ENCODE results near the gene DDX5.
"Not testable (repeated sequence)": the region's sequence is repeated elsewhere in the genome, so short reads cannot be mapped to it uniquely, and the experiment has no call there.

The DDX5 gene

GRCh38 chr17:64461788-64462187 is 44.3 kb downstream of the DDX5 start:
- no peak for TF ChIP-seq CTCF (IDR thresholded peaks at IDR 0.05; ENCODE audit: low read depth, low read length, missing control alignments)
- H3K4me3 ChIP-seq (ENCODE audit: low read depth, low read length) = no peak overlapping the region
- DNase-seq (ENCODE audit: low read depth) = no peak

GRCh38 chr17:64460955-64461354 is 45.1 kb downstream of the DDX5 start:
- no peak overlapping the region for H3K4me3 ChIP-seq (ENCODE audit: low read depth, low read length)
- no peak for DNase-seq (ENCODE audit: low read depth)
- TF ChIP-seq CTCF (IDR thresholded peaks at IDR 0.05; ENCODE audit: low read depth, low read length, missing control alignments) = no peak

GRCh38 chr17:64459818-64460217 is 46.3 kb downstream of the DDX5 start:
- H3K4me3 ChIP-seq (ENCODE audit: low read depth, low read length); DNase-seq (ENCODE audit: low read depth): not testable (repeated sequence)

- no peak overlapping the region for H3K4me3 ChIP-seq (ENCODE audit: low read depth, low read length)
- DNase-seq (ENCODE audit: low read depth) = no peak
- TF ChIP-seq CTCF (IDR thresholded peaks at IDR 0.05; ENCODE audit: low read depth, low read length, missing control alignments) = no peak
These were observed 46.8 kb downstream of the DDX5 start for GRCh38 chr17:64459284-64459747.

GRCh38 chr17:64458756-64459155 is 47.3 kb downstream of the DDX5 start:
- no peak for DNase-seq (ENCODE audit: low read depth)
- H3K4me3 ChIP-seq (ENCODE audit: low read depth, low read length) = no peak overlapping the region
- no peak for TF ChIP-seq CTCF (IDR thresholded peaks at IDR 0.05; ENCODE audit: low read depth, low read length, missing control alignments)

- TF ChIP-seq CTCF (IDR thresholded peaks at IDR 0.05; ENCODE audit: low read depth, low read length, missing control alignments) = no peak
- H3K4me3 ChIP-seq (ENCODE audit: low read depth, low read length) = no peak overlapping the region
- DNase-seq (ENCODE audit: low read depth) = no peak
These were observed 48.9 kb downstream of the DDX5 start for GRCh38 chr17:64457156-64457555.

- DNase-seq (ENCODE audit: low read depth) = peak; percentile 31
- TF ChIP-seq CTCF (IDR thresholded peaks at IDR 0.05; ENCODE audit: low read depth, low read length, missing control alignments) = no peak
- H3K4me3 ChIP-seq (ENCODE audit: low read depth, low read length) = no peak overlapping the region
These were observed 49.9 kb downstream of the DDX5 start for GRCh38 chr17:64455993-64456885.
